Esophagus squamous epithelium (tissue), 5 donors: Measurements from ENCODE around the gene MYO1F. TPM values are rescaled to one million over a fixed set of nuclear protein-coding genes. Genes with fewer than 3 reads are reported as not detected.
A peak's percentile ranks its signal among the peaks of the same experiment; 100 is the strongest.

Experiments used
- DNase-seq: peaks from one replicate; lab custom pipeline; 2025; lab: John Stamatoyannopoulos, UW
- H3K27ac ChIP-seq, 4 donors: fragments of 200-600 bp; sonication (generic); one replicate each; pipeline ENCODE4 v1.5.1; 2016 to 2019; ENCODE audit warnings: mild to moderate bottlenecking in 1 of 4
- H3K27me3 ChIP-seq, 4 donors: fragments of 200-600 bp; sonication (generic); 1 replicate in 3 of 4; 2 replicates in 1 of 4; pipeline versions ENCODE4 v1.5.1 to v1.6.0; 2017 to 2021; ENCODE audit warnings: antibody characterized with exemption in 1 of 4
- H3K36me3 ChIP-seq, 3 donors: fragments of 200-600 bp; sonication (generic); one replicate each; pipeline ENCODE4 v1.5.1; 2016 to 2019
- H3K4me1 ChIP-seq, 3 donors: fragments of 200-600 bp; sonication (generic); one replicate each; pipeline ENCODE4 v1.5.1; 2017 to 2019
- H3K4me3 ChIP-seq, 4 donors: fragments of 200-600 bp; sonication (generic); 1 replicate in 3 of 4; 2 replicates in 1 of 4; pipeline ENCODE4 v1.5.1; 2016 to 2019; ENCODE audit warnings: mild to moderate bottlenecking in 2 of 4, moderate library complexity in 1 of 4
- H3K9me3 ChIP-seq, 3 donors: fragments of 200-600 bp; sonication (generic); one replicate each; pipeline ENCODE4 v1.5.1; 2016 to 2019
- CTCF ChIP-seq, 6 experiments: fragments of 450-650 bp in 4 of 6; fragments of 200-600 bp in 2 of 6; sonication (generic) in 2 of 6; IDR thresholded peaks; one replicate each; pipeline ENCODE4 v1.5.1; 2016 to 2019; ENCODE audit warnings: antibody characterized with exemption in 6 of 6, mild to moderate bottlenecking in 4 of 6, moderate library complexity in 4 of 6
- POLR2A ChIP-seq, 4 donors: fragments of 450-650 bp; IDR thresholded peaks; one replicate each; pipeline ENCODE4 v1.6.1; 2017; ENCODE audit warnings: antibody characterized with exemption in 4 of 4, mild to moderate bottlenecking in 4 of 4, moderate library complexity in 3 of 4
- WGBS, 2 donors: methylation state at CpG; one replicate each; pipeline ENCODE4 v1.1.5; 2018; 5-methylcytosine and 5-hydroxymethylcytosine counted together
- intact Hi-C: fragments of 100-400 bp; cut with DNase I; formaldehyde crosslinking; loops from one replicate; pipeline ENCODE4 v1.15.0; 2022
- total RNA-seq, 4 donors: library from RNA; depleted of rRNA; stranded (reverse); fragments of >200 nt; gene quantifications; one replicate each; pipeline ENCODE4 v1.1.0, GENCODE V29; 2016
- donor health status: DM: yes; HTN: yes; CAD: no.

MYO1F gene
- total RNA-seq, 4 donors from 2014 or later = 1.6 to 14.3 (median 8.5) TPM

GRCh38 chr19:8616861-8617260, 39.6 kb upstream of the MYO1F start:
- DNase-seq = no peak
- Histone ChIP-seq H3K36me3 (no peaks in the 10 kb centered on the region), H3K4me1 (peaks cover 0 to 4% (median 3%) of the 10 kb centered on the region in 3 donors), H3K4me3 (no peak overlapping the region), H3K27me3 (peaks cover 0 to 11% (median 0%) of the 10 kb centered on the region in 4 donors), H3K9me3 (no peaks in the 10 kb centered on the region), H3K27ac (no peak overlapping the region)
- intact Hi-C loops = no loop called here
- TF ChIP-seq POLR2A (IDR thresholded peaks at IDR 0.05) (no peak), CTCF (IDR thresholded peaks at IDR 0.05) (no peak)
- 69 to 71% methylated on average over 5 to 6 of the region's 6 CpGs for WGBS, 2 donors

DNA sequence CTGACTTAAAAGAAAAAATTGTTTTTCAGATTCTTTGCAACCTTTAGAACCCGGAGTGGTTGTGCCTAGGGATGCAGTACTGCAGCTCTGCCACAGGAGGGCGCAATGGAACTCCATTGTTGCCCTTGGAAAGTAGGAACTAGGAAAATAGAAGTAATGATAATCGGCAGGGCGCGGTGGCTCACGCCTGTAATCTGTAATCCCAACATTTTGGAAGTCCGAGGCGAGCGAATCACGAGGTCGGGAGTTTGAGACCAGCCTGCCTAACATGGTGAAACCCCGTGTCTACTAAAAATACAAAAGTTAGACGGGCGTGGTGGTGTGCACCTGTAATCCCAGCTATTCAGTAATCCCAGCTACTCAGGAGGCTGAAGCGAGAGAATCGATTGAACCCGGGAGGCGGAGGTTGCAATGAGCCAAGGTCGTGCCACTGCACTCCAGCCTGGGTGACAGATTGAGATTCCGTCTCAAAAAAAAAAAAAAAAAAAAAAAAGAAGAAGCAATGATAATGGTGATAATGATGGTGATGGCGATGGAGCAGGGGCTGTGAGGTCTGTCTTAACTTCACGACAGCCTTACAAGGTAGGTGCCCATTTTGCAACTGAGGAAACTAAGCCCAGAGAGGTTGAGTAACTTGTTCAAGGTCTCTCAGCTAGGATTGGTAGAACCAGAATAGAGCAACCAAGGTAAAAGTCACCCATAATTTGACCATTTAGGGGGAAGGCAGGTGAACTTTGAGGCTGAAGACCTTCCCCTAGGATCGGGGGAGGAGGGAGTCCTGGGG, 38.8 kb upstream of the MYO1F start:
- Histone ChIP-seq H3K9me3 (no peaks in the 10 kb centered on the region), H3K36me3 (no peaks in the 10 kb centered on the region), H3K4me3 (no peak overlapping the region), H3K27me3 (peaks cover 0 to 11% (median 0%) of the 10 kb centered on the region in 4 donors), H3K27ac (no peak overlapping the region), H3K4me1 (peaks cover 4 to 11% (median 6%) of the 10 kb centered on the region in 3 donors)
- DNase-seq = no peak
- WGBS, 2 donors = 31 to 41% methylated on average over 22 to 23 of the region's 23 CpGs
- TF ChIP-seq POLR2A (IDR thresholded peaks at IDR 0.05) (no peak), CTCF (IDR thresholded peaks at IDR 0.05) (peak; percentile 40 to 84 (median 79))
- intact Hi-C loops = no loop called here

GRCh38 chr19:8615024-8615423, 37.8 kb upstream of the MYO1F start:
- Histone ChIP-seq H3K36me3 (no peaks in the 10 kb centered on the region), H3K4me1 (peaks cover 4 to 20% (median 12%) of the 10 kb centered on the region in 3 donors), H3K9me3 (no peaks in the 10 kb centered on the region), H3K27ac (no peak overlapping the region), H3K4me3 (no peak overlapping the region), H3K27me3 (peaks cover 0 to 12% (median 0%) of the 10 kb centered on the region in 4 donors)
- TF ChIP-seq POLR2A (IDR thresholded peaks at IDR 0.05) (no peak), CTCF (IDR thresholded peaks at IDR 0.05) (no peak)
- 20 to 27% methylated on average over 5 of the region's 6 CpGs for WGBS, 2 donors
- no peak for DNase-seq
- intact Hi-C loops = no loop called here

- H3K4me3 ChIP-seq = no peak overlapping the region
- H3K27me3 ChIP-seq = peaks cover 0 to 18% (median 0%) of the 10 kb centered on the region in 4 donors
- TF ChIP-seq POLR2A (IDR thresholded peaks at IDR 0.05) (no peak), CTCF (IDR thresholded peaks at IDR 0.05) (no peak)
- no peak overlapping the region for H3K27ac ChIP-seq
- WGBS, 2 donors = 68 to 86% methylated on average over 2 of the region's 2 CpGs
- H3K4me1 ChIP-seq = peaks cover 4 to 26% (median 12%) of the 10 kb centered on the region in 3 donors
- H3K9me3 ChIP-seq = no peaks in the 10 kb centered on the region
- intact Hi-C loops = no loop called here
- H3K36me3 ChIP-seq = no peaks in the 10 kb centered on the region
- DNase-seq = no peak
Observed at GRCh38 chr19:8614455-8614854, 37.2 kb upstream of the MYO1F start.

- no peaks in the 10 kb centered on the region for H3K9me3 ChIP-seq
- peaks cover 16 to 43% (median 17%) of the 10 kb centered on the region in 3 donors for H3K4me1 ChIP-seq
- intact Hi-C loops = no loop called here
- H3K27me3 ChIP-seq = peaks cover 0 to 29% (median 0%) of the 10 kb centered on the region in 4 donors
- no peak overlapping the region for H3K27ac ChIP-seq
- WGBS, 2 donors = 37 to 46% methylated on average over 4 to 5 of the region's 5 CpGs
- no peak for DNase-seq
- H3K36me3 ChIP-seq = no peaks in the 10 kb centered on the region
- TF ChIP-seq CTCF (IDR thresholded peaks at IDR 0.05) (no peak), POLR2A (IDR thresholded peaks at IDR 0.05) (no peak)
- H3K4me3 ChIP-seq = no peak overlapping the region
Observed at GRCh38 chr19:8612807-8613171, 35.5 kb upstream of the MYO1F start.
